Measurements from ENCODE around the gene CAMSAP3. TPM values are rescaled to one million over a fixed set of nuclear protein-coding genes. Genes with fewer than 3 reads are reported as not detected.
"Not testable (repeated sequence)": the region's sequence is repeated elsewhere in the genome, so short reads cannot be mapped to it uniquely, and the experiment has no call there.

Gene CAMSAP3
- total RNA-seq, 2 donors from 2014 or later = 0.85 TPM; not detected in 1

DNA sequence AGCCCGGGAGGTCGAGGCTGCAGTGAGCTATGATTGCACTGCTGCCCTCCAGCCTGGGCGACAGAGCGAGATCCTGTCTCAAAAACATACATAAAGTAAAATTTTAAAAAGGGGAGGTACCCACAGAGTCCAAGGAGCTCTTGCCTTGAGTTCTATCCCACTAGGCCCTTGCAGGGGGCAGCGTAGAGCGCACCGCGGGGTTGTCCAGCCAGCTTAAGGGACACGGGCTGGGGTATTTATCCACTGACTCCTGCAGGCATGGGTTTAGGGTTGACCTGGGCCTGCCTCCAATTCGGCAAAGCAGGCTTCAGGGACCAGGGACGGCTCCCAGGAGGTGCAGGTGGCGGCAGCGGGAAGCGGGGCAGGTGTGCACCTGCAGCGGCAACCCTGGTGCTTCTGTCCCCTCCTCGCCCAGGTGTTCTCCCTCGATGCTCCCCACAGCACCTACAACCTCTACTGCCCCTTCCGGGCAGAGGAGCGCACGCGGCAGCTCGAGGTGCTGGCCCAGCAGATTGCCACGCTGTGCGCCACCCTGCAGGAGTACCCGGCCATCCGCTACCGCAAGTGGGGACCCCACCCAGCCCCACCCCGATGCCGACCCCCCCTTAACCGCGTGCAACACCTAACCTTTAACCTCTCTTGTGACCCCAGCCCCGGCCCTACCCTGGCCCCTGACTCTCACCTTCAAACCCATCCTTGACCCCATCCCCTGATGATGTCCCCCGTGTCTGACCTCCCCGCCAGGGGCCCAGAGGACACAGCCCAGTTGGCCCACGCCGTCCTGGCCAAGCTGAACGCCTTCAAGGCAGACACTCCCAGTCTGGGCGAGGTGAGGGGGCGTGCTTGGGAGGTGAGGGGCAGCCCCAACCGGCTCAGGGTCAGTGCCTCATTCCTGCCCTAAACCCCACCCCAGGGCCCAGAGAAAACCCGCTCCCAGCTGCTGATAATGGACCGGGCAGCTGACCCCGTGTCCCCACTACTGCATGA is 45.9 kb downstream of the CAMSAP3 start:
- no peak for DNase-seq (ENCODE audit: low spot score)
- Histone ChIP-seq H3K9me3 (no peaks in the 10 kb centered on the region), H3K27me3 (replicated peaks; ENCODE audit: insufficient read depth) (no peaks in the 10 kb centered on the region), H3K4me3 (no peak overlapping the region), H3K36me3 (no peaks in the 10 kb centered on the region), H3K27ac (no peak overlapping the region), H3K4me1 (ENCODE audit: control insufficient read depth in 1 of 2, low read depth in 2 of 2) (no peaks in the 10 kb centered on the region)
- TF ChIP-seq, protein P1, sequence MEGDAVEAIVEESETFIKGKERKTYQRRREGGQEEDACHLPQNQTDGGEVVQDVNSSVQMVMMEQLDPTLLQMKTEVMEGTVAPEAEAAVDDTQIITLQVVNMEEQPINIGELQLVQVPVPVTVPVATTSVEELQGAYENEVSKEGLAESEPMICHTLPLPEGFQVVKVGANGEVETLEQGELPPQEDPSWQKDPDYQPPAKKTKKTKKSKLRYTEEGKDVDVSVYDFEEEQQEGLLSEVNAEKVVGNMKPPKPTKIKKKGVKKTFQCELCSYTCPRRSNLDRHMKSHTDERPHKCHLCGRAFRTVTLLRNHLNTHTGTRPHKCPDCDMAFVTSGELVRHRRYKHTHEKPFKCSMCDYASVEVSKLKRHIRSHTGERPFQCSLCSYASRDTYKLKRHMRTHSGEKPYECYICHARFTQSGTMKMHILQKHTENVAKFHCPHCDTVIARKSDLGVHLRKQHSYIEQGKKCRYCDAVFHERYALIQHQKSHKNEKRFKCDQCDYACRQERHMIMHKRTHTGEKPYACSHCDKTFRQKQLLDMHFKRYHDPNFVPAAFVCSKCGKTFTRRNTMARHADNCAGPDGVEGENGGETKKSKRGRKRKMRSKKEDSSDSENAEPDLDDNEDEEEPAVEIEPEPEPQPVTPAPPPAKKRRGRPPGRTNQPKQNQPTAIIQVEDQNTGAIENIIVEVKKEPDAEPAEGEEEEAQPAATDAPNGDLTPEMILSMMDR (IDR thresholded peaks at IDR 0.05) = no peak
- ATAC-seq (ENCODE audit: insufficient number of reproducible peaks, low FRiP score, low read depth) = no peak

DNA sequence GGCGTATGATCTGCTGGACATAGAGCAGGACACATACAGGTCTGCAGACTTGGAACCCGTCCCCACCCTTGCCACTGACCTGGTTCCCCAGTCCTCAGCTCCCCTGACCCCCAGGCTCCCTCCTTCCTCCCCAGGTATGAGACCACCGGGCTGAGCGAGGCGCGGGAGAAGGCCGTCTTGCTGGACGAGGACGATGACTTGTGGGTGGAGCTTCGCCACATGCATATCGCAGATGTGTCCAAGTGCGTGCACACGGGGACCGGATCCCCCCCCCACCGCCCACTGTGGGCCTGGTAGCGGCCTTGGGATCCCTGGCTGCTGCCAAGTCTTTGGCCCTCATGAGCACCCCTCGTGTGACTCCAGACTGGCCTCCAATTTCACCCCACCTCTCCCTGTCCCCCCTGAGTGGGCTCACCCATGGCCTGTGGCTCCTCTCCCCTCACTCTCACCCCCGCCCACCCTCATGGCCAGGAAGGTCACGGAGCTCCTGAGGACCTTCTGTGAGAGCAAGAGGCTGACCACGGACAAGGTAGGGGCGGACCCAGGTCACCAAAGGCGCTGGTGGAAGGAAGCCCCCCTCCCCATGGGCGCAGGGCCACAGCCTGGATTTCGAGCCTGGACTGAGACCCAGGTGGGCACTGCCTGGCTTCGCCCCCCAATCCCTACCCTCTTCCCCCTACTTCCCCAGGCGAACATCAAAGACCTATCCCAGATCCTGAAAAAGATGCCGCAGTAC is 46.8 kb downstream of the CAMSAP3 start:
- H3K36me3 ChIP-seq = no peaks in the 10 kb centered on the region
- no peak overlapping the region for H3K4me3 ChIP-seq
- DNase-seq (ENCODE audit: low spot score) (no peak), ATAC-seq (ENCODE audit: insufficient number of reproducible peaks, low FRiP score, low read depth) (no peak)
- H3K27ac ChIP-seq = no peak overlapping the region
- TF ChIP-seq, protein P1 (IDR thresholded peaks at IDR 0.05) = no peak
- no peaks in the 10 kb centered on the region for H3K27me3 ChIP-seq (replicated peaks; ENCODE audit: insufficient read depth)
- no peaks in the 10 kb centered on the region for H3K4me1 ChIP-seq (ENCODE audit: control insufficient read depth in 1 of 2, low read depth in 2 of 2)
- H3K9me3 ChIP-seq = no peaks in the 10 kb centered on the region

DNA sequence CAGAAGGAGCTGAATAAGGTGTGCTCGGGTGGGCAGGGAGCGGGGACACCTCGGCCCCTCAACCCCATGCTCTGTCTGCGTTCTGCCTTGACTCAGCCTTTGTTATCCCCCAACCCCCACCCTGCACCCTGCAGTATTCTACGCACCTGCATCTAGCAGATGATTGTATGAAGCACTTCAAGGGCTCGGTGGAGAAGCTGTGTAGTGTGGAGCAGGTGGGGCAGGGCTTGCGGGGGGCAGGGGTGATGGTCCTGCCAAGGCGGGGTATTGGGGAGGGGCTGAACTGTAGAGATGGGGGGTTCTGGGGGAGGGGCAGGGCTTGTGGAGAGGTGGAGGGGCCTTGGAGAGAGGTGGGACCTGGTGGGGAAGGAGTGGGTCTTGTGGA is 47.4 kb downstream of the CAMSAP3 start:
- no peaks in the 10 kb centered on the region for H3K4me1 ChIP-seq (ENCODE audit: control insufficient read depth in 1 of 2, low read depth in 2 of 2)
- H3K27me3 ChIP-seq (replicated peaks; ENCODE audit: insufficient read depth) = no peaks in the 10 kb centered on the region
- no peaks in the 10 kb centered on the region for H3K9me3 ChIP-seq
- H3K4me3 ChIP-seq = no peak overlapping the region
- no peak for DNase-seq (ENCODE audit: low spot score)
- no peak overlapping the region for H3K27ac ChIP-seq
- TF ChIP-seq, protein P1 (IDR thresholded peaks at IDR 0.05) = no peak
- H3K36me3 ChIP-seq = no peaks in the 10 kb centered on the region
- ATAC-seq (ENCODE audit: insufficient number of reproducible peaks, low FRiP score, low read depth) = no peak

DNA sequence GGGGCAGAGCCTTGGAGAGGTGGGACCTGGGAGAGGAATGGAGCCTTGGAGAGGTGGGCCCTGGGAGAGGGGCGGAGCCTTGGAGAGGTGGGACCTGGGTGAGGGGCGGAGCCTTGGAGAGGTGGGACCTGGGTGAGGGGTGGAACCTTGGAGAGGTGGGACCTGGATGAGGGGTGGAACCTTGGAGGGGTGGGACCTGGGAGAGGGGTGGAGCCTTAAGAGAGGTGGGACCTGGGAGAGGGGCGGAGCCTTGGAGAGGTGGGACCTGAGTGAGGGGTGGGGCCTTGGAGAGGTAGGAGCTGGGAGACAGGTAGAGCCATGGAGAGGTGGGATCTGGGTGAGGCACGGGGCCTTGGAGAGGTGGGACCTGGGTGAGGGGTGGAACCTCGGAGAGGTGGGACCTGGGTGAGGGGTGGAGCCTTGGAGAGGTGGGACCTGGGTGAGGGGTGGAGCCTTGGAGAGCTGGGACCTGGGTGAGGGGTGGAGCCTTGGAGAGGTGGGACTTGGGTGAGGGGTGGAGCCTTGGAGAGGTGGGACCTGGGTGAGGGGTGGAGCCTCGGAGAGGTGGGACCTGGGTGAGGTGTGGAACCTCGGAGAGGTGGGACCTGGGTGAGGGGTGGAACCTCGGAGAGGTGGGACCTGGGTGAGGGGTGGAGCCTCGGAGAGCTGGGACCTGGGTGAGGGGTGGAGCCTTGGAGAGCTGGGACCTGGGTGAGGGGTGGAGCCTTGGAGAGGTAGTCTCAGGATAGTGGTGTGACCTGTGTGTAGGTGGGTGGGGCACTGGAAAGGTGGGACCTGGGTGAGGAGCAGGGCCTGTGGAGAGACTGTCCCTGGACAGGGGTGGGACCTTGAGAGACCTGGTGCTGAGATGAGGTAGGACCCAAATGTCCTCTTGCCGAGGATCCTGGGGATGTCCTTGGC is 48.2 kb downstream of the CAMSAP3 start:
- H3K27ac ChIP-seq; H3K4me3 ChIP-seq; H3K36me3 ChIP-seq; H3K9me3 ChIP-seq; H3K27me3 ChIP-seq (replicated peaks; ENCODE audit: insufficient read depth); ATAC-seq (ENCODE audit: insufficient number of reproducible peaks, low FRiP score, low read depth); H3K4me1 ChIP-seq (ENCODE audit: control insufficient read depth in 1 of 2, low read depth in 2 of 2); DNase-seq (ENCODE audit: low spot score): not testable (repeated sequence)

DNA sequence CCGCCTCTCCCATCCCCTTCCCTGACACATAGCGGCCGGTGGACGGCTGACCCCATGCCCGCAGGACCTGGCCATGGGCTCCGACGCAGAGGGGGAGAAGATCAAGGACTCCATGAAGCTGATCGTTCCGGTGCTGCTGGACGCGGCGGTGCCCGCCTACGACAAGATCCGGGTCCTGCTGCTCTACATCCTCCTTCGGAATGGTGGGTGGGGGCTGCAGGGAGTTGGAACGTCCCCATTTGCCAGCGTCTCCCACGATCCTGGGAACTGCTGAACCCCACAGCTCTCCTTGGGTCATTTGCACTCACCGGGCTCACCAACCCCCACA is 48.9 kb downstream of the CAMSAP3 start:
- ATAC-seq (ENCODE audit: insufficient number of reproducible peaks, low FRiP score, low read depth) = no peak
- Histone ChIP-seq H3K27ac (no peak overlapping the region), H3K4me3 (no peak overlapping the region), H3K9me3 (no peaks in the 10 kb centered on the region), H3K27me3 (replicated peaks; ENCODE audit: insufficient read depth) (no peaks in the 10 kb centered on the region), H3K36me3 (no peaks in the 10 kb centered on the region), H3K4me1 (ENCODE audit: control insufficient read depth in 1 of 2, low read depth in 2 of 2) (no peaks in the 10 kb centered on the region)
- no peak for DNase-seq (ENCODE audit: low spot score)
- TF ChIP-seq, protein P1 (IDR thresholded peaks at IDR 0.05) = no peak

All from thoracic aorta (tissue), 2 donors.